Measurements from ENCODE around the gene CPNE1.
"Not testable (repeated sequence)": the region's sequence is repeated elsewhere in the genome, so short reads cannot be mapped to it uniquely, and the experiment has no call there.

CPNE1 gene

DNA sequence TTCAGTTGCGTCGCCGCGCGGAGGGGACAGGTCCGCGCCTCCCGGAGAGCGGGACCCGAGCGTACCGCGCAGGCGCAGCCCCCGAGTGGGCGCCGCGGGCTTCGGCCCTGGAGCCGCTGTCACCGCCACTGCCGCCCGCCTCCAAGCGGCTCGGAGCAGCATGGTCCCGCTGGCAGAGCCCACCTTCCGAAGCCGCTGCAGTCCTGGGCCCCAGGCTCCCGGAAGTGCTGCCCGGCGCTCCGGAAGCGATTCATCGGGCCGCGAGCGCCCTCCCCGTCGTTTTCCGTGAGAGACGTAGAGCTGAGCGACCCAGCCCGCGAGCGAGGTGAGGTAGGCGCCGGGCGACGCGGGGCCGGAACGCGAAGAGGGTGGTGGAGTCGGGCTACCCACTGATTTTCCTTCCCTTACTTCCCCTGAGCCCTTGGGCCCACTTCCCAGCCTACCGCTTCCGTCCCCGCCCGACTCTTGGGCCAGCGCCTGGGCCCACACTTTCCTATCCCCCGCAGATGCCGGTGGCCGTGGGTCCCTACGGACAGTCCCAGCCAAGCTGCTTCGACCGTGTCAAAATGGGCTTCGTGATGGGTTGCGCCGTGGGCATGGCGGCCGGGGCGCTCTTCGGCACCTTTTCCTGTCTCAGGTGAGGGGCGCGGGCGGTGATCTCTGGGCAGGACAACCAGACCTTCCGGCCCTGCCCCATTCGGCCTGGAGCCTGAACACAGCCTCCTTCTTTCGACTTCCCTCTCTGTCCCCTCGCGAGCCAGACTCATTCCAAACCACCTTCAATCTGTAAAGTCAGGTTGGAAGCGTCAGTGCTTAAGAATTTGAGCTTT, 34.6 kb upstream of the CPNE1 start, which contains the start of the genes NFS1 and ROMO1:
Gene NFS1 (minus strand): TSS at position 226 of the 830 bp plus-strand sequence. CDS start 64 bp downstream, at position 162.
Gene ROMO1 (plus strand): TSS at position 279 of the 830 bp plus-strand sequence. CDS start 228 bp downstream, at position 507.
- in situ Hi-C loops (cut with MboI; ENCODE audit: low pct_unique_long_range_greater_than_20kb, low sequenced_read_pairs): no loop called here
- DNase-seq: peak; percentile 93

- no peak for DNase-seq
- in situ Hi-C loops (cut with MboI; ENCODE audit: low pct_unique_long_range_greater_than_20kb, low sequenced_read_pairs): no loop called here
Measured at GRCh38 chr20:35698298-35699126, 33.8 kb upstream of the CPNE1 start.

GRCh38 chr20:35697696-35698297, 33.1 kb upstream of the CPNE1 start:
- in situ Hi-C loops (cut with MboI; ENCODE audit: low pct_unique_long_range_greater_than_20kb, low sequenced_read_pairs): no loop called here

GRCh38 chr20:35695978-35696377, 31.3 kb upstream of the CPNE1 start:
- in situ Hi-C loops (cut with MboI; ENCODE audit: low pct_unique_long_range_greater_than_20kb, low sequenced_read_pairs): no loop called here
- DNase-seq: no peak

More at GRCh38 chr20:35697696-35698297, 33.1 kb upstream of the CPNE1 start:
- no peak for DNase-seq

GRCh38 chr20:35695245-35695749, 30.6 kb upstream of the CPNE1 start:
- in situ Hi-C loops (cut with MboI; ENCODE audit: low pct_unique_long_range_greater_than_20kb, low sequenced_read_pairs): no loop called here
- no peak for DNase-seq

DNA sequence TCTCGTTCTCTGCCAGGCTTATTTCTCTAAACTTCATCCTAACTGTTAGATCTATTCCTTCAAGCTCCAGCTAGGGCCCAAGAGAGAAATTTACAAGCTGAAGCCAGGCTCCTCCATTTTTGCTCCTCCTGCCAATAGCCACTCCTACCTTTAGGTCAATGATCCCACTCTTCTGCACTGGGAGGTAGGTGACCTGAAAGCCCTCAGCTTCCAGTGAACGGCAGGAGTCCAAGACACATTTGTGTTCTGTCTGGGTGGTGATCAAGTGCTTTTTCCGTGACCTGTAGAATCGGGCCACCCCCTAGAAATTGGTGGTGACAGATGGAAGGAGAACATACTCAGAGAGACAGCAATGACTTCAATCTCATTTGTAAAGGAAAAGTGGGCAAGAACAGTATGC, 25.6 kb upstream of the CPNE1 start:
- no peak for DNase-seq
- in situ Hi-C loops (cut with MboI; ENCODE audit: low pct_unique_long_range_greater_than_20kb, low sequenced_read_pairs): no loop called here

DNA sequence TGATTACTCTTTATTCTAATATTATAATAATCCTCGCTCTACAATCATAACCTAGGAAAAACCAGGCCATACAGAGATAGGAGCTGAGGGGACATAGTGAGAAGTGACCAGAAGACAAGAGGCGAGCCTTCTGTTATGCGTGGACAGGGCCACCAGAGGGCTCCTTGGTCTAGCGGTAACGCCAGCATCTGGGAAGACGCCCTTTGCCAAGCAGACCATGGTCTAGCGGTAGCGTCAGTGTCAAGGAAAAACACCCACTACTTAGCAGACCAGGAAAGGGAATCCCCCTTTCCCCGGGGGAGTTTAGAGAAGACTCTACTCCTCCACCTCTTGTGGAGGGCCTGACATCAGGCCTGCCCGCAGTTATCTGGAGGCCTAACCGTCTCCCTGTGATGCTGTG, 22.2 kb upstream of the CPNE1 start:
- in situ Hi-C loops (cut with MboI; ENCODE audit: low pct_unique_long_range_greater_than_20kb, low sequenced_read_pairs); DNase-seq: not testable (repeated sequence)

DNA sequence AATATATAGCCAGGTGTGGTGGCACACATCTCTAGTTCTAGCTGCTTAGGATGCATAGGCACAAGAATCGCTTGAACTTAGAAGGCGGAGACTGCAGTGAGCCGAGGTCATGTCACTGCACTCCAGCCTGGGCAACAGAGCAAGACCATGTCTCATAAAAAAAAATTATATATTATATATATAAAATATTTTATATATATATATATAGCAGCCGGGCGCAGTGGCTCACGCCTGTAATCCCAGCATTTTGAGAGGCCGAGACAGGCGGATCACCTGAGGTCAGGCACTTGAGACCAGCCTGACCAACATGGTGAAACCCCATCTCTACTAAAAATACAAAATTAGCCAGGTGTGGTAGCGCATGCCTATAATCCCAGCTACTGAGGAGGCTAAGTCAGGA, 20.7 kb upstream of the CPNE1 start:
- in situ Hi-C loops (cut with MboI; ENCODE audit: low pct_unique_long_range_greater_than_20kb, low sequenced_read_pairs); DNase-seq: not testable (repeated sequence)

DNA sequence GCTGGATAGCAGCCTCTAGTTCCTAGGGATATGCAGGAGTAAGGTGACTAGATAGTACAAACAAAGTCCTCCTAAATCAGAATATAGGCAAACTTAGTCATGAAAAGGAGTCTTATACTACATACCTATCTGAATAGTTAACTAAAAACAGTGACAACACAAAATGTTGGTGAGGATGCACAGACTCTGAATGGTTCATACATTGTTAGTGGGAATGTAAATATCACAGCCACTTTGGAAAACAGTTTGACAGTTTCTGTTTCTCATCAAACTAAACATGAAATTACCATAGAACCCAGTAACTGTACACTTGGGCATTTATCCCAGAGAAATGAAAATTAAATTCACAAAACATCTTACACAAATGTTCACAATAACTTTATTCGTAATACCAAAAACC, 17.3 kb upstream of the CPNE1 start:
- no peak for DNase-seq
- in situ Hi-C loops (cut with MboI; ENCODE audit: low pct_unique_long_range_greater_than_20kb, low sequenced_read_pairs): no loop called here

DNA sequence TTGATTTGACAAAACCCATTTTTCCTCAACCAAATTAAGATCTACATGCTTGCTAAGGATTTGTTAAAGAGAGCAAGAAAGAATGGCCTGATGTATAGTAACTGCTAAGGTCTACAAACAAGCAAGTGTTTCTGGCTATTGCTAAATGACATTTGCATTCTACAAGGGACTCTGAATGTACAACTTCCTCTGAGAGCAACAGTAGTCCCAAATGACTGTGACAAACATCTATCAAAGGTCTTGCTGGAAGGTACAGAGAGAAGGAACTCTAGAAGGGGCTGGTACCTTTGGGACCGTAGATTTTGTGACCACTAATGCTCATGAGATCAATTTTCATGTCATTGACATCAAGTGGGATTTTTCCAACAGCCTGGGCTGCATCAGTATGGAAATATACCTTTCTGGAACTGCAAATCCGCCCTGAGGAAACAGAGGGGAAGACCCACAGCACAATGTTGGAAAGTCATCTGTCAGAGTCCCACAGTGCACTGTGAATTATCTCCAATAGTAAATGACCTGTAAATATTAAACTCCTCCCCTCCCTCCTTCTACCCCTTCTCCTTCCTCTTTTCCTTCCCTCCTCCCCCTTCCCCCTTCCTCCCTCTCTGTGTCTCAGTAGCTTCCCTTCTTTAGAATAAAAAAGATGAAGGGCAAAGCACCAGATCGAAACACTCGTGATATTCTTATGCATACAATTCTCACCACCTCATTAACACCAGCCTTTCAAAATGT, 15.9 kb upstream of the CPNE1 start:
- peak; percentile 82 for DNase-seq

GRCh38 chr20:35674921-35675320, 10.2 kb upstream of the CPNE1 start:
- DNase-seq: no peak
- in situ Hi-C loops (cut with MboI; ENCODE audit: low pct_unique_long_range_greater_than_20kb, low sequenced_read_pairs): no loop called here

More for the DNA sequence above, 15.9 kb upstream of the CPNE1 start:
- in situ Hi-C loops (cut with MboI; ENCODE audit: low pct_unique_long_range_greater_than_20kb, low sequenced_read_pairs): no loop called here

GRCh38 chr20:35673884-35674283, 9.2 kb upstream of the CPNE1 start:
- in situ Hi-C loops (cut with MboI; ENCODE audit: low pct_unique_long_range_greater_than_20kb, low sequenced_read_pairs): no loop called here
- DNase-seq: no peak

GRCh38 chr20:35669681-35670080, 5.0 kb upstream of the CPNE1 start:
- in situ Hi-C loops (cut with MboI; ENCODE audit: low pct_unique_long_range_greater_than_20kb, low sequenced_read_pairs): no loop called here
- no peak for DNase-seq

DNA sequence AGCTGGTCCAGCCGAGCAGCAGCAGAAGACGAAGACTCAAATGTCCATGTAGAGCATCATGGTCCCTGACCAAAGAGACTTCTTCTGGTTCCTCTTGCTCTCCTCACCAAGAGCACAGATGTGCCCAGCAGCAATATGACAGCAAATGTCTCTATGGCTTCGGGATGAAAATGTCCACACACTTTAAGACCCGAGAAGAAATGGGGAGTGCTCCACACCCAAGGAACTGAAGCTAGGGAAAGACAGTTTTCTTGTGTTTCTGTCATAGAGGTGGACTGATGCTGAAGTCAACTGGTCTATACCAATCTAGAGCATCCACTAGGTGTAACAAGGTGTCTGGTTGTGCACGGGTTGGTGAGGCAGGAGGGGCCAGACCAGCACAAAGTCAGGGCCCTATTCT, 4.5 kb upstream of the CPNE1 start:
- DNase-seq: no peak
- in situ Hi-C loops (cut with MboI; ENCODE audit: low pct_unique_long_range_greater_than_20kb, low sequenced_read_pairs): no loop called here

- in situ Hi-C loops (cut with MboI; ENCODE audit: low pct_unique_long_range_greater_than_20kb, low sequenced_read_pairs): no loop called here
- no peak for DNase-seq
Measured at GRCh38 chr20:35665949-35666288, 1.2 kb upstream of the CPNE1 start.

- peak; percentile 72 for DNase-seq
- in situ Hi-C loops (cut with MboI; ENCODE audit: low pct_unique_long_range_greater_than_20kb, low sequenced_read_pairs): no loop called here
Measured at GRCh38 chr20:35663516-35664465, 909 bp downstream of the CPNE1 start.

DNA sequence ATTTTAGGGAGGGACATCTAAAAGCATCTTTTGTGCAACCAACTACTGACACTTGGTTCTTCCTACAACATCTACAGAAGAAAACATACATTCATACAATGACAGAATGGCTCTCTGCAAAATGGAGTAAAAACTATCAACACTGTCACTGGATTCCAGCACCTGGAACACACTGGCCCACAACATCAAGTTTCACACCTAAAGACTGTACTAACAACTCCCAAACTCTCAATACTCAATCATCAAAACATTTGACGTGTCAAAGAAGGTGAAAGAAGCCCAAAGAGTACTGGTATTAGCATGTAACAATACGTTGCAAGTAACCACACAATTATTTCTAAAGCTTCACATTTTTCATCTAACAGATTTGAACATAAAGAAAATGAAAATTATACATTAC, 2.1 kb downstream of the CPNE1 start:
- DNase-seq: no peak
- in situ Hi-C loops (cut with MboI; ENCODE audit: low pct_unique_long_range_greater_than_20kb, low sequenced_read_pairs): no loop called here

- in situ Hi-C loops (cut with MboI; ENCODE audit: low pct_unique_long_range_greater_than_20kb, low sequenced_read_pairs): no loop called here
- no peak for DNase-seq
Measured at GRCh38 chr20:35661908-35662307, 2.8 kb downstream of the CPNE1 start.
